Thyroid gland (tissue), 4 donors: Measurements from ENCODE around the gene PADI4.

Experiments
- CTCF ChIP-seq, 6 experiments: fragments of 200-600 bp in 3 of 6; fragments of 450-650 bp in 3 of 6; sonication (generic) in 3 of 6; IDR thresholded peaks; one replicate each; pipeline ENCODE4 v1.5.1; 2016 to 2019; ENCODE audit warnings: antibody characterized with exemption in 6 of 6, mild to moderate bottlenecking in 2 of 6, inconsistent platforms in 1 of 6, moderate library complexity in 1 of 6
- POLR2A ChIP-seq, 2 donors: fragments of 450-650 bp; IDR thresholded peaks; one replicate each; pipeline ENCODE4 v1.6.1; 2017; ENCODE audit warnings: antibody characterized with exemption in 2 of 2, mild to moderate bottlenecking in 2 of 2, moderate library complexity in 1 of 2

- TF ChIP-seq CTCF (IDR thresholded peaks at IDR 0.05) = no peak
- TF ChIP-seq POLR2A (IDR thresholded peaks at IDR 0.05) = no peak
Measured at GRCh38 chr1:17313530-17314309, 5.7 kb downstream of the PADI4 start.
